Keratinocyte (primary cell): ENCODE measurements around the gene PRKD1. TPM values are rescaled to one million over a fixed set of nuclear protein-coding genes. Genes with fewer than 3 reads are reported as not detected.

Source experiments
- DNase-seq: peaks from one replicate; pipeline ENCODE4 v3.0.0-alpha.2; 2011; ENCODE audit warnings: low read depth, missing footprints, low spot score
- FAIRE-seq: peaks from 2 replicates; lab custom pipeline; 2011; peaks lifted over from hg19 to GRCh38; lab: Jason Lieb, UNC
- H2AFZ ChIP-seq: 2 replicates; pipeline ENCODE4 v1.6.0; 2012; ENCODE audit warnings: low read length, control low read depth, inconsistent platforms; ENCODE audit not compliant: control insufficient read depth
- H3K27ac ChIP-seq: 2 replicates; pipeline ENCODE4 v1.5.1; 2011; ENCODE audit warnings: low read length; ENCODE audit not compliant: control insufficient read depth, insufficient read depth
- H3K27me3 ChIP-seq: 3 replicates; pipeline ENCODE4 v1.6.0; 2011; ENCODE audit warnings: low read length; ENCODE audit not compliant: control insufficient read depth, insufficient read depth; ENCODE audit errors: extremely low read depth
- H3K36me3 ChIP-seq, 2 experiments: 2 replicates in 1 of 2; 3 replicates in 1 of 2; pipeline ENCODE4 v1.5.1; 2011; ENCODE audit warnings: low read length in 2 of 2, mild to moderate bottlenecking in 1 of 2; ENCODE audit not compliant: control insufficient read depth in 2 of 2, insufficient read depth in 2 of 2; ENCODE audit errors: extremely low read depth in 1 of 2
- H3K4me1 ChIP-seq: 3 replicates; pipeline ENCODE4 v1.5.1; 2011; ENCODE audit warnings: low read length; ENCODE audit not compliant: control insufficient read depth, insufficient read depth; ENCODE audit errors: extremely low read depth
- H3K4me2 ChIP-seq: 3 replicates; pipeline ENCODE4 v1.6.0; 2011; ENCODE audit warnings: low read depth, low read length; ENCODE audit not compliant: control insufficient read depth, insufficient read depth; ENCODE audit errors: extremely low read depth
- H3K4me3 ChIP-seq, 3 experiments: fragments of 200-600 bp in 1 of 3; sonication (generic) in 1 of 3; 2 replicates in 2 of 3; 3 replicates in 1 of 3; pipeline ENCODE4 v1.5.1; 2011 to 2016; ENCODE audit warnings: low read length in 3 of 3, mild to moderate bottlenecking in 3 of 3, control low read depth in 2 of 3, inconsistent platforms in 1 of 3, low read depth in 1 of 3, mixed read lengths in 1 of 3, mixed run types in 1 of 3, moderate library complexity in 1 of 3; ENCODE audit not compliant: control insufficient read depth in 2 of 3, insufficient read depth in 2 of 3; ENCODE audit errors: extremely low read depth in 1 of 3
- H3K79me2 ChIP-seq: 2 replicates; pipeline ENCODE4 v1.6.0; 2012; ENCODE audit warnings: low read length; ENCODE audit not compliant: control insufficient read depth, insufficient read depth
- H3K9ac ChIP-seq: 3 replicates; pipeline ENCODE4 v1.6.0; 2011; ENCODE audit warnings: low read length; ENCODE audit not compliant: control insufficient read depth, insufficient read depth; ENCODE audit errors: extremely low read depth
- H3K9me1 ChIP-seq: 3 replicates; pipeline ENCODE4 v1.6.0; 2011; ENCODE audit warnings: low read length; ENCODE audit not compliant: control insufficient read depth, insufficient read depth; ENCODE audit errors: extremely low read depth
- H3K9me3 ChIP-seq: 2 replicates; pipeline ENCODE4 v1.5.1; 2012; ENCODE audit warnings: low read depth, low read length; ENCODE audit not compliant: control insufficient read depth
- H4K20me1 ChIP-seq: 3 replicates; pipeline ENCODE4 v1.6.0; 2011; ENCODE audit warnings: low read length; ENCODE audit not compliant: control insufficient read depth, insufficient read depth; ENCODE audit errors: extremely low read depth
- CTCF ChIP-seq, 3 experiments: IDR thresholded peaks in 1 of 3; conservative IDR thresholded peaks in 1 of 3; optimal IDR thresholded peaks in 1 of 3; 2 replicates in 2 of 3; 3 replicates in 1 of 3; pipeline versions ENCODE3 to v1.5.1; 2011; ENCODE audit warnings: low read length in 3 of 3, mild to moderate bottlenecking in 3 of 3, moderate library complexity in 2 of 3, control low read depth in 1 of 3, inconsistent platforms in 1 of 3; ENCODE audit not compliant: insufficient read depth in 2 of 3; ENCODE audit errors: extremely low read depth in 1 of 3
- EZH2 ChIP-seq: IDR thresholded peaks from one replicate; pipeline ENCODE4 v1.6.1; 2012; ENCODE audit warnings: inconsistent platforms, mild to moderate bottlenecking, low read length, moderate library complexity
- dilution Hi-C: fragments of 300-500 bp; cut with MboI; formaldehyde crosslinking; loops from one replicate; pipeline ENCODE4 v1.7.0; 2020; ENCODE audit warnings: low sequenced_read_pairs; ENCODE audit not compliant: extremely low pct_ligation_motif_present
- polyA plus RNA-seq, 5 experiments: library from polyadenylated mRNA; depleted of rRNA in 3 of 5; stranded (reverse) in 3 of 5; stranded (forward) in 1 of 5; unstranded in 1 of 5; fragments of >200 nt; gene quantifications; 1 replicate in 1 of 5; 2 replicates in 3 of 5; 3 replicates in 1 of 5; pipeline versions ENCODE4 v1.2.1 to v1.2.3, GENCODE V29; 2011 to 2012; ENCODE audit warnings: missing spikeins in 2 of 5, low read depth in 1 of 5, low replicate concordance in 1 of 5

The PRKD1 gene
- polyA plus RNA-seq, 1 donor (not counting 4 experiments of a cell fraction or from before 2014, with no cell fraction given): 0.49 TPM

GRCh38 chr14:29892327-29892726, 35.3 kb downstream of the PRKD1 start:
- H3K4me2 ChIP-seq: no peak overlapping the region
- FAIRE-seq (no peak), DNase-seq (no peak)
- H3K9me1 ChIP-seq: no peaks in the 10 kb centered on the region
- no peaks in the 10 kb centered on the region for H3K9me3 ChIP-seq
- H3K27ac ChIP-seq: no peak overlapping the region
- H3K9ac ChIP-seq: no peak overlapping the region
- no peaks in the 10 kb centered on the region for H4K20me1 ChIP-seq
- no peaks in the 10 kb centered on the region for H3K79me2 ChIP-seq
- no peaks in the 10 kb centered on the region for H3K36me3 ChIP-seq
- dilution Hi-C loops: no loop called here
- no peak overlapping the region for H3K4me3 ChIP-seq
- H2AFZ ChIP-seq: no peak overlapping the region
- H3K4me1 ChIP-seq: no peaks in the 10 kb centered on the region
- no peaks in the 10 kb centered on the region for H3K27me3 ChIP-seq
- no peak for TF ChIP-seq CTCF (optimal IDR thresholded peaks at IDR 0.05 in 1 of 3, IDR thresholded peaks at IDR 0.05 in 1 of 3, conservative IDR thresholded peaks at IDR 0.05 in 1 of 3; ENCODE audit: extremely low read depth in 1 of 3, insufficient read depth in 2 of 3, low read length in 3 of 3)
- no peak for TF ChIP-seq EZH2

GRCh38 chr14:29885988-29886387, 41.7 kb downstream of the PRKD1 start:
- H3K27ac ChIP-seq: no peak overlapping the region
- no peaks in the 10 kb centered on the region for H4K20me1 ChIP-seq
- FAIRE-seq: no peak
- no peak overlapping the region for H3K9ac ChIP-seq
- H3K79me2 ChIP-seq: no peaks in the 10 kb centered on the region
- H3K27me3 ChIP-seq: no peaks in the 10 kb centered on the region
- TF ChIP-seq CTCF (optimal IDR thresholded peaks at IDR 0.05 in 1 of 3, IDR thresholded peaks at IDR 0.05 in 1 of 3, conservative IDR thresholded peaks at IDR 0.05 in 1 of 3; ENCODE audit: extremely low read depth in 1 of 3, insufficient read depth in 2 of 3, low read length in 3 of 3): no peak
- no peak for TF ChIP-seq EZH2
- H3K9me3 ChIP-seq: no peaks in the 10 kb centered on the region
- no peaks in the 10 kb centered on the region for H3K9me1 ChIP-seq
- H2AFZ ChIP-seq: no peak overlapping the region
- H3K4me2 ChIP-seq: no peak overlapping the region
- H3K36me3 ChIP-seq: no peaks in the 10 kb centered on the region
- no peak for DNase-seq
- H3K4me1 ChIP-seq: no peaks in the 10 kb centered on the region
- H3K4me3 ChIP-seq: no peak overlapping the region
- dilution Hi-C loops: no loop called here
